Liver (tissue), 3 donors: ENCODE data around the gene RASSF1.

Experiments used
- EGR1 ChIP-seq, 2 donors: IDR thresholded peaks; 2 replicates each; pipeline ENCODE4 v1.6.1; 2016 to 2018; ENCODE audit warnings: antibody characterized with exemption in 2 of 2, low read depth in 2 of 2
- FOXA1 ChIP-seq: IDR thresholded peaks from 2 replicates; pipeline ENCODE4 v1.6.1; 2016; ENCODE audit warnings: antibody characterized with exemption
- GABPA ChIP-seq, 2 donors: IDR thresholded peaks in 1 of 2; conservative IDR thresholded peaks in 1 of 2; 2 replicates each; pipeline ENCODE4 v1.6.1; 2016; ENCODE audit warnings: antibody characterized with exemption in 2 of 2, mild to moderate bottlenecking in 1 of 2, moderate library complexity in 1 of 2
- HNF4A ChIP-seq, 2 donors: conservative IDR thresholded peaks; 2 replicates each; pipeline ENCODE4 v1.6.1; 2016; ENCODE audit warnings: antibody characterized with exemption in 2 of 2, mild to moderate bottlenecking in 2 of 2
- JUND ChIP-seq, 2 donors: IDR thresholded peaks; 2 replicates each; pipeline ENCODE4 v1.6.1; 2016; ENCODE audit warnings: antibody characterized with exemption in 2 of 2
- RAD21 ChIP-seq, 2 donors: IDR thresholded peaks; 2 replicates each; pipeline ENCODE4 v1.6.1; 2016; ENCODE audit warnings: antibody characterized with exemption in 2 of 2, mild to moderate bottlenecking in 2 of 2
- SP1 ChIP-seq: IDR thresholded peaks from 2 replicates; pipeline ENCODE4 v1.6.1; 2018; ENCODE audit warnings: antibody characterized with exemption, mild to moderate bottlenecking
- TAF1 ChIP-seq: conservative IDR thresholded peaks from 2 replicates; pipeline ENCODE4 v1.6.1; 2016; ENCODE audit warnings: antibody characterized with exemption, mild to moderate bottlenecking
- YY1 ChIP-seq: IDR thresholded peaks from 2 replicates; pipeline ENCODE4 v1.6.1; 2016; ENCODE audit warnings: antibody characterized with exemption, mild to moderate bottlenecking
- TF ChIP-seq, protein P1 (sequence below): fragments of 150-350 bp; IDR thresholded peaks from 2 replicates; pipeline ENCODE4 v1.5.1; 2017; ENCODE audit warnings: improper control_type of control experiment, low read depth, low read length; ENCODE audit not compliant: missing input control
- TF ChIP-seq, protein P2 (sequence below): IDR thresholded peaks from 2 replicates; pipeline ENCODE4 v1.6.1; 2016; ENCODE audit warnings: antibody characterized with exemption, mild to moderate bottlenecking
- TF ChIP-seq, protein P3 (sequence below): IDR thresholded peaks from 2 replicates; pipeline ENCODE4 v1.6.1; 2016; ENCODE audit warnings: antibody characterized with exemption
- TF ChIP-seq, protein P4 (sequence below): IDR thresholded peaks from 2 replicates; pipeline ENCODE4 v1.6.1; 2016; ENCODE audit warnings: antibody characterized with exemption
- TF ChIP-seq, protein P5 (sequence below): IDR thresholded peaks from 2 replicates; pipeline ENCODE4 v1.6.1; 2016; ENCODE audit warnings: antibody characterized with exemption
- donor health status: healthy.
- donor health status: healthy.

DNA sequence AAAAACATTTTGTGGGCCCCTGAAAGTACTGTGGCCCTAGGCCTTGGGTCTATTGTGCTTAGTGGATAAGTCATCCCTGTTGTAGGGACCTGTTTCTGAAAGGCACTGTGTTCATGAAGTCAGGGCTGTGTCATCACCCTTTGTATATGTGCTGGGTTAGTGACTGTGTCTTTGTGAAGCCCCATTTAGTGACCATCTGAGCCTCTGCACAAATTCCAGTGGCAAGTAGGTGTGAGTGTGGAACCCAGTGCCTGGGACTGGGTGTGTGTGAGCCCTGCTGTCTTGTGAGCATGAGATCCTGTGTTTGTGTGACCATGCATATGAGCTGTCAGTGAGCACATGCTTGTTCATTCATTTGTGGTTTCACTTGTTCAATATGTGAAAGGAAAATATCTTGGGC, 36.0 kb downstream of the RASSF1 start:
- TF ChIP-seq, protein P1, sequence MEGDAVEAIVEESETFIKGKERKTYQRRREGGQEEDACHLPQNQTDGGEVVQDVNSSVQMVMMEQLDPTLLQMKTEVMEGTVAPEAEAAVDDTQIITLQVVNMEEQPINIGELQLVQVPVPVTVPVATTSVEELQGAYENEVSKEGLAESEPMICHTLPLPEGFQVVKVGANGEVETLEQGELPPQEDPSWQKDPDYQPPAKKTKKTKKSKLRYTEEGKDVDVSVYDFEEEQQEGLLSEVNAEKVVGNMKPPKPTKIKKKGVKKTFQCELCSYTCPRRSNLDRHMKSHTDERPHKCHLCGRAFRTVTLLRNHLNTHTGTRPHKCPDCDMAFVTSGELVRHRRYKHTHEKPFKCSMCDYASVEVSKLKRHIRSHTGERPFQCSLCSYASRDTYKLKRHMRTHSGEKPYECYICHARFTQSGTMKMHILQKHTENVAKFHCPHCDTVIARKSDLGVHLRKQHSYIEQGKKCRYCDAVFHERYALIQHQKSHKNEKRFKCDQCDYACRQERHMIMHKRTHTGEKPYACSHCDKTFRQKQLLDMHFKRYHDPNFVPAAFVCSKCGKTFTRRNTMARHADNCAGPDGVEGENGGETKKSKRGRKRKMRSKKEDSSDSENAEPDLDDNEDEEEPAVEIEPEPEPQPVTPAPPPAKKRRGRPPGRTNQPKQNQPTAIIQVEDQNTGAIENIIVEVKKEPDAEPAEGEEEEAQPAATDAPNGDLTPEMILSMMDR: no peak
- TF ChIP-seq EGR1 (IDR thresholded peaks at IDR 0.05; ENCODE audit: low read depth in 2 of 2): no peak
- TF ChIP-seq, protein P2, sequence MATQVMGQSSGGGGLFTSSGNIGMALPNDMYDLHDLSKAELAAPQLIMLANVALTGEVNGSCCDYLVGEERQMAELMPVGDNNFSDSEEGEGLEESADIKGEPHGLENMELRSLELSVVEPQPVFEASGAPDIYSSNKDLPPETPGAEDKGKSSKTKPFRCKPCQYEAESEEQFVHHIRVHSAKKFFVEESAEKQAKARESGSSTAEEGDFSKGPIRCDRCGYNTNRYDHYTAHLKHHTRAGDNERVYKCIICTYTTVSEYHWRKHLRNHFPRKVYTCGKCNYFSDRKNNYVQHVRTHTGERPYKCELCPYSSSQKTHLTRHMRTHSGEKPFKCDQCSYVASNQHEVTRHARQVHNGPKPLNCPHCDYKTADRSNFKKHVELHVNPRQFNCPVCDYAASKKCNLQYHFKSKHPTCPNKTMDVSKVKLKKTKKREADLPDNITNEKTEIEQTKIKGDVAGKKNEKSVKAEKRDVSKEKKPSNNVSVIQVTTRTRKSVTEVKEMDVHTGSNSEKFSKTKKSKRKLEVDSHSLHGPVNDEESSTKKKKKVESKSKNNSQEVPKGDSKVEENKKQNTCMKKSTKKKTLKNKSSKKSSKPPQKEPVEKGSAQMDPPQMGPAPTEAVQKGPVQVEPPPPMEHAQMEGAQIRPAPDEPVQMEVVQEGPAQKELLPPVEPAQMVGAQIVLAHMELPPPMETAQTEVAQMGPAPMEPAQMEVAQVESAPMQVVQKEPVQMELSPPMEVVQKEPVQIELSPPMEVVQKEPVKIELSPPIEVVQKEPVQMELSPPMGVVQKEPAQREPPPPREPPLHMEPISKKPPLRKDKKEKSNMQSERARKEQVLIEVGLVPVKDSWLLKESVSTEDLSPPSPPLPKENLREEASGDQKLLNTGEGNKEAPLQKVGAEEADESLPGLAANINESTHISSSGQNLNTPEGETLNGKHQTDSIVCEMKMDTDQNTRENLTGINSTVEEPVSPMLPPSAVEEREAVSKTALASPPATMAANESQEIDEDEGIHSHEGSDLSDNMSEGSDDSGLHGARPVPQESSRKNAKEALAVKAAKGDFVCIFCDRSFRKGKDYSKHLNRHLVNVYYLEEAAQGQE: no peak
- TF ChIP-seq, protein P3, sequence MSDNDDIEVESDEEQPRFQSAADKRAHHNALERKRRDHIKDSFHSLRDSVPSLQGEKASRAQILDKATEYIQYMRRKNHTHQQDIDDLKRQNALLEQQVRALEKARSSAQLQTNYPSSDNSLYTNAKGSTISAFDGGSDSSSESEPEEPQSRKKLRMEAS: no peak
- no peak for TF ChIP-seq RAD21 (IDR thresholded peaks at IDR 0.05)
- no peak for TF ChIP-seq JUND (IDR thresholded peaks at IDR 0.05)
- no peak for TF ChIP-seq SP1
- no peak for TF ChIP-seq HNF4A (conservative IDR thresholded peaks at IDR 0.05)
- no peak for TF ChIP-seq FOXA1
- no peak for TF ChIP-seq TAF1
- TF ChIP-seq, protein P4, sequence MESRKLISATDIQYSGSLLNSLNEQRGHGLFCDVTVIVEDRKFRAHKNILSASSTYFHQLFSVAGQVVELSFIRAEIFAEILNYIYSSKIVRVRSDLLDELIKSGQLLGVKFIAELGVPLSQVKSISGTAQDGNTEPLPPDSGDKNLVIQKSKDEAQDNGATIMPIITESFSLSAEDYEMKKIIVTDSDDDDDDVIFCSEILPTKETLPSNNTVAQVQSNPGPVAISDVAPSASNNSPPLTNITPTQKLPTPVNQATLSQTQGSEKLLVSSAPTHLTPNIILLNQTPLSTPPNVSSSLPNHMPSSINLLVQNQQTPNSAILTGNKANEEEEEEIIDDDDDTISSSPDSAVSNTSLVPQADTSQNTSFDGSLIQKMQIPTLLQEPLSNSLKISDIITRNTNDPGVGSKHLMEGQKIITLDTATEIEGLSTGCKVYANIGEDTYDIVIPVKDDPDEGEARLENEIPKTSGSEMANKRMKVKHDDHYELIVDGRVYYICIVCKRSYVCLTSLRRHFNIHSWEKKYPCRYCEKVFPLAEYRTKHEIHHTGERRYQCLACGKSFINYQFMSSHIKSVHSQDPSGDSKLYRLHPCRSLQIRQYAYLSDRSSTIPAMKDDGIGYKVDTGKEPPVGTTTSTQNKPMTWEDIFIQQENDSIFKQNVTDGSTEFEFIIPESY: no peak
- TF ChIP-seq, protein P5, sequence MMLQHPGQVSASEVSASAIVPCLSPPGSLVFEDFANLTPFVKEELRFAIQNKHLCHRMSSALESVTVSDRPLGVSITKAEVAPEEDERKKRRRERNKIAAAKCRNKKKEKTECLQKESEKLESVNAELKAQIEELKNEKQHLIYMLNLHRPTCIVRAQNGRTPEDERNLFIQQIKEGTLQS: no peak
- TF ChIP-seq YY1: no peak
- no peak for TF ChIP-seq GABPA (IDR thresholded peaks at IDR 0.05 in 1 of 2, conservative IDR thresholded peaks at IDR 0.05 in 1 of 2)
